GM19328 (cell line): Measurements from ENCODE around the gene RUNX1.

Experiments used
- ATAC-seq: cut with Tn5 transposase; IDR thresholded peaks from one replicate; pipeline ENCODE4 v1.9.1; 2021; ENCODE audit warnings: mild to moderate bottlenecking, moderate library complexity; ENCODE audit not compliant: unreplicated experiment

RUNX1 gene

GRCh38 chr21:34949499-34949898 lies 99.6 kb downstream of the RUNX1 start:
- no peak for ATAC-seq

GRCh38 chr21:34949030-34949429 lies 100.1 kb downstream of the RUNX1 start:
- no peak for ATAC-seq

DNA sequence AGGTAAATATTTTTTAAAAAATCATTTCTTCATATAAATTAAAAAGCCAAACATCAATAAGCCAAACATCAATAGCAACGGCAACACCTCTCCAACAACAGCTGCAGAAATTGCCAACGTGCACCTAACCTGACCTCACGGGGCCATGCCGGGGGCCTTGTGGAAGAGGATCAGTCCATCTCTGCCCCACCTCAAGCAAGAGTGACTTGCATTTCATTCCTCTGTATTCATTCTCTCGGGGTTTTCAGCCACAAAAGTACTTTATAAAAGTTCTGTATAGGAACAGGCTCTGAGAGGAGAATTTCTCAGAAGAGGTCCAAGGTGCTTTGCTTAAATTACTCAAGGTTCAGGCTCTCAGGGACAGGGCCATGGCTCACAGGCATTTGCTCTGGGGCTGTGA lies 100.9 kb downstream of the RUNX1 start:
- no peak for ATAC-seq

DNA sequence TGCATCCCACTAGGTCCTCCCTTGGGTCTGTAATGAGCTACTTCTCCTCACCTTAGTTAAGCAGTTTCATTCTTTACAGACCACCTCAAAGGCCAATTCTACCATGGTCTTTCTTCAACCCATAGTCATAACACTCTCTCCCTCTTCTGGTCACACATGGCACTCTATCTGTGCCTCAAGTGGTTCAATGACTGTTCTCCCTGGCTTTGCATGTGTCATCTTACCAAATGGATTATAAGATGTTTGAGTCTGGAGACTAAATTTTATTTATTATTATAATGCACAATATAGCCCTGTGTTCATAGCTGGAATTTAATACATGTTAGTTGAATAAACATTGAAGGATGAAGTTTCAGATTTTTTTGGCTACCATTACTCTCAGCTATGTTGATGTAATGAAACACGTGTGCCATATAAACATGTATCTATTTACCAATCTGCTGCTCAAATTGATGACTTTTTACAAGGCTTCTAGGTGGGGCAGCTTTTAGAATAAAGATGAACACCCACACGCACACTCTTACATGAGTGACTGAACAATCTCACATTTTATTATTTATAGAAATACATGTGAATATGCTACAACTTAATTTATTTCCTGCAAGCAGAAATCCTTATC lies 102.1 kb downstream of the RUNX1 start:
- ATAC-seq: no peak

GRCh38 chr21:34946385-34946840 lies 102.7 kb downstream of the RUNX1 start:
- no peak for ATAC-seq

- no peak for ATAC-seq
These were observed 103.8 kb downstream of the RUNX1 start for GRCh38 chr21:34945288-34945687.

- ATAC-seq: no peak
These were observed 104.9 kb downstream of the RUNX1 start for GRCh38 chr21:34944015-34944755.

GRCh38 chr21:34942911-34943310 lies 106.2 kb downstream of the RUNX1 start:
- no peak for ATAC-seq

DNA sequence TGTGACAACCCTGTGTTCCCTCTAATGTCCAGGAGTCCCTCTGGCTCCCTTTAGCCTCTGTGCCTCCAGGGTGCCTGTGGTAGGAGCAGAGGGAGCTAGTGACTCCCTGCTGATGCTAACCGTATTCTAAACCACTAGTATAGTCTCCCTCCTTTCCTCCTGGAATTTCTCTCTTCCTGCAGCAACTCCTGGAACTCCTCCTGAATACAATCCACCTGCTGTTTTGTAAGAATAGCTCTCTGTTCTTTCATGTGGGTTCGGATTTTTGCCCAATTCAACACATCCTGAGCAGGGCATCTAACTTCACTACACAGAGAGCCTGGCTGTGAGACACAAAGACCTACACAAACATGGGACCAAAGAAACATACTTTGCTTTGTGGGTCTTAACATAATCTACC lies 107.9 kb downstream of the RUNX1 start:
- ATAC-seq: no peak

GRCh38 chr21:34939673-34940331 lies 109.3 kb downstream of the RUNX1 start:
- no peak for ATAC-seq

DNA sequence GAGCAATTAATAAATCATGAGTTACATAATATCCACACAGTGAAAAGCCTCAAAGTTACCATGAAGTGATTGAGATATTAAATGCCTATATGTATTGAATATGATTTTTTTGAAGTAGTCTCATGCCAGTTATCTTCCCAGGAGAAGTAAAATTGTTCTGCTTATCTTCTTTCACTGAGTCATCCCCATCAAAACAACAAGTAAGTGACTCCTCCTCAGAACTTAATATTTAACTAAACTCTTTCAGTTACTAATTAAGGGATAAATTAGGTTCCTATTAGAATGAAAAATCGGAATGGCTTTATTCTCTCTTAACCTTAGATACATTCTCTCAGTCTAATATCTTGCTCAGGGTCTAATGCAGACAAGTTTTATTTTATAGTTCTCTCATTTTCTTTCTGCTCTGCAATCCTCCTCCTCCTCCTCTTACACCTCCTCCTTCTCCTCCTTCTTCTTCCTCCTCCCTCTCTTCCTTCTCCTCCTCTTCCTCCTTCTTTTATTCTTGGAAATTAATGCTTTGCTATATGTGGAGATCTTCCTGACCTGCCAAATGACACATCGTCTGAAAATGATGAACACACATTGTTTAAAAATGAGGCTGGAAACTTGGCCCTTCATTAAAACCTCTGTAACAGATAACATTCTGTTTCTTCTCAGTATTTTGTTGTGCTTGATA lies 110.9 kb downstream of the RUNX1 start:
- no peak for ATAC-seq

- ATAC-seq: no peak
These were observed 112.1 kb downstream of the RUNX1 start for GRCh38 chr21:34936883-34937563.

DNA sequence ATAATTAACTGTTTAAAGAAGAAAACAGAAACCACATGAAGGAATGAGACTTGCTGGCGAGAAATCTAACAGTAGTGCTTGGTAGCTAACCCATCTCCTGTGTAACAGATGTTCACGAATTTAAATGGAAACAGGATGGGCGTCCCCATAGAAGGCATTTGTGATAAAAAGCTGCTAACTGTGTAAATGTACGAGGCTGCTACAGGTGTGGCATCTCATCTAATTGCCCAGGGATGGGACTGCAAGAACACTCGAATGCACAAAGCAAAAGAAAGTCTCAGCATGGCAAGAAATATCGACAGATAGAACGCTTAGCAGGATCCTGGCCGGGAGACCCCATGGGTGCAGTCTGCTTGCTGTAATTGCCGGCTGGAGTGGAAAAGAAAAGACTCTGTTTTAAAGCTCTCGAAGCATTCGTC lies 112.7 kb downstream of the RUNX1 start:
- no peak for ATAC-seq

- ATAC-seq: no peak
These were observed 113.2 kb downstream of the RUNX1 start for GRCh38 chr21:34935898-34936297.

DNA sequence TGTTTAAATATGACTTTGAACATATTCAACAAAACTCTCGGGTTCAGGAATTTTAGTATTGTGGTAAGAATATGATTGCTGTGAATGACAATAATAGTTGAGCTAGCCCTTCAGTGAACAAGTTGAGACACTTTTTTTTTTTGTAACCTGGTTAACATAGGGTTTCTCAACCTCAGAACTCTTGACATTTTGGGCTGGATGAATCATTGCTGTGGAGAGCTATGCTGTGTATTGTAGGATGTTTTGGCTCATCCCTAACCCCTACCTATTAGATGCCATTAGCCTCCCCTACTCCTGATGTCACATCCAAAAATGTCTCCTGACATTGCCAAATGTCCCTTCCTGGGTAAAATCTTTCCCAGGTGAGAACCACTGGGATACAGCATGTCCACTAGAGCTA lies 113.7 kb downstream of the RUNX1 start:
- ATAC-seq: no peak

GRCh38 chr21:34934350-34934749 lies 114.8 kb downstream of the RUNX1 start:
- ATAC-seq: no peak

GRCh38 chr21:34933609-34934335 lies 115.3 kb downstream of the RUNX1 start:
- ATAC-seq: no peak

GRCh38 chr21:34932233-34932632 lies 116.9 kb downstream of the RUNX1 start:
- ATAC-seq: no peak

DNA sequence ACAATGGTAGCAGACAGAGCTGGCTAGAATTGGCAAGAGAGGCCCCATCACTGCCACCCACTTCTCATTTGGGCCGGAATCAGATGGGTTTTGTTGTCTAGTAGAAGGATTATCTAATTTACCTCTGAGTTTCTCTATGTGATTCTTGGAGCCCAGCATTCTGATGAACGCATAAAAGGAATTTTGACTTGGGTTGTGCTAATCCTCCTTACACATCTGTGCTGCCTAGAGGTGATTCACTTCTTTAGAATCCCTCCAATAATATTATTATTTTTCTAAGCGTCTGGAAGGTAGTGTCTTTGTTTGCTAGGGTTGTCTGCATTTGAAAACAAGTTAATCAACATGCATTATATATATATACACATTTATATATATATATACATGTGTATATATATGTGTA lies 118.1 kb downstream of the RUNX1 start:
- no peak for ATAC-seq

DNA sequence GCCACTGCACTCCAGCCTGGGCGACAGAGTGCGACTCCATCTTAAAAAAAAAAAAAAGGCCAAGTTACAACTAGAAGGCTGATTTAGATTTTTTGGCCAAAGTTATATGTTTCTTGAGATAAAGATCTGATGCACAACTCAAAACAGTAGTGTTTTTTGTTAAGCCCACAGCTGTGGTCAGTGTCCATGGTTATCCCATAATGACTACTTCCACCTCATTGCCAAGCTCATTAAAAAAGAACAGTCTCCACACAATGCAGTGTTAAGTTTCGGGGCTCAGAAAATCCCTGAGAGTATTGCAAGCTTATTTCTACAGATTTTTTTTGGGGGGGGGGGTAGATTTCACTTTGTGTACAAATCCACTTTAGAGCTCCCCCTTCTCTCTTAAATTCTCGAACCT lies 120.5 kb downstream of the RUNX1 start:
- no peak for ATAC-seq
